ENCODE data around the gene FYB1. TPM values are rescaled to one million over a fixed set of nuclear protein-coding genes. Genes with fewer than 3 reads are reported as not detected.

FYB1 gene
- total and polyA plus RNA-seq, 2 of the 8 experiments (the other 6 are each of a cell fraction or from before 2014, with no cell fraction given), result not detected

DNA sequence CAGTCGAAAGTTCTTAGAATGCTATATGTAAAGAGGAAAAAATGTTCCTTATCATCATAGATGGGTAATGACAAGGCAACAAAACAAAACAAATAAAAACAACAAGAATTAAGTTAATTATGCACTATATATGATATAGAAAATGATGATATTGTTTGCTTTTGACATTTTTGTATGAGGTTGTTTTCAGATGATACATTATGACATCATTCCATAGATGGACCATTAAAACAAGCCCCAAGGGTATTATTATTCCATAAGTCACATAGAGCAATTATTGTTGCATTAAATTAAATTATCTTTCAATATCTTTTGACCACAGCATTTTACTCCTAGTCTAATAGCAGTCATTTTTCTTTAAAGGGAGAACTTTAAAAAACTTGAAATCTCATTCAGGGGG, 88.6 kb downstream of the FYB1 start:
- Histone ChIP-seq H2BK12ac (ENCODE audit: low read depth, low read length) (no peak overlapping the region), H3K27me3 (replicated peaks in 1 of 4; ENCODE audit: control insufficient read depth in 3 of 4, extremely low read depth in 1 of 4, insufficient read depth in 3 of 4, low read length in 3 of 4) (no peaks in the 10 kb centered on the region), H3K9me3 (ENCODE audit: insufficient read depth in 2 of 2, low read depth in 1 of 2, low read length in 1 of 2) (no peaks in the 10 kb centered on the region), H3K9ac (replicated peaks in 1 of 4; ENCODE audit: extremely low read depth in 1 of 4, low read depth in 3 of 4, low read length in 3 of 4) (no peak overlapping the region), H3K4me3 (ENCODE audit: extremely low read depth in 1 of 4, insufficient read depth in 2 of 4, low read depth in 3 of 4, low read length in 4 of 4) (no peak overlapping the region), H2BK15ac (ENCODE audit: low read length) (no peak overlapping the region), H4K5ac (ENCODE audit: insufficient read length, low read depth, low read length) (no peak overlapping the region), H4K91ac (replicated peaks; ENCODE audit: insufficient read length, low read length) (no peak overlapping the region), H3K27ac (ENCODE audit: low read depth, low read length) (no peak overlapping the region), H3K18ac (ENCODE audit: extremely low read depth, low read length) (no peak overlapping the region), H2BK120ac (replicated peaks; ENCODE audit: low read depth, low read length) (no peak overlapping the region), H3K4me1 (replicated peaks in 1 of 4; ENCODE audit: control insufficient read depth in 3 of 4, insufficient read depth in 4 of 4, low read length in 3 of 4) (no peaks in the 10 kb centered on the region), H3K4me2 (ENCODE audit: insufficient read depth in 1 of 2, low read depth in 2 of 2, low read length in 2 of 2) (no peak overlapping the region), H3K79me2 (ENCODE audit: control insufficient read depth in 1 of 2, insufficient read depth in 2 of 2, low read length in 2 of 2) (no peaks in the 10 kb centered on the region), H3K23ac (ENCODE audit: insufficient read length) (no peak overlapping the region), H2BK5ac (ENCODE audit: low read depth, low read length) (no peak overlapping the region), H3K79me1 (ENCODE audit: low read depth, low read length) (no peaks in the 10 kb centered on the region), H3K56ac (replicated peaks; ENCODE audit: insufficient read length, low read depth, low read length) (no peak overlapping the region), H3K4ac (replicated peaks; ENCODE audit: insufficient read length, low read depth, low read length) (no peak overlapping the region), H3K36me3 (ENCODE audit: control insufficient read depth in 2 of 4, insufficient read depth in 4 of 4, low read length in 3 of 4) (no peaks in the 10 kb centered on the region), H3K14ac (ENCODE audit: insufficient read length) (no peak overlapping the region), H2AFZ (ENCODE audit: low read length) (no peak overlapping the region), H2BK20ac (ENCODE audit: low read length) (no peak overlapping the region), H2AK5ac (ENCODE audit: low read depth, low read length) (no peak overlapping the region), H4K20me1 (replicated peaks in 1 of 2; ENCODE audit: control insufficient read depth in 1 of 2, insufficient read depth in 2 of 2, low read length in 2 of 2) (no peaks in the 10 kb centered on the region), H4K8ac (ENCODE audit: extremely low read depth, insufficient read depth, low read length) (no peak overlapping the region), H3K23me2 (ENCODE audit: low read depth, low read length) (no peaks in the 10 kb centered on the region)
- CTCF ChIA-PET (ENCODE audit: partially characterized antibody), result no interaction called here
- DNase-seq (ENCODE audit: low read depth in 1 of 2, low spot score in 2 of 2) (no peak), FAIRE-seq (no peak)
- 93% methylated on average over 1 of the region's 1 CpG; no CpG with 5 or more reads in 1 of the 2 experiments for WGBS, 2 experiments (ENCODE audit: extremely low coverage in 1 of 2, insufficient coverage in 1 of 2, insufficient read length in 1 of 2, insufficient replicate concordance in 2 of 2, low coverage in 1 of 2, low lambda C conversion rate in 2 of 2, missing lambda C conversion rate in 1 of 2)
- POLR2A ChIA-PET (ENCODE audit: partially characterized antibody), result no interaction called here
- TF ChIP-seq, protein P1, sequence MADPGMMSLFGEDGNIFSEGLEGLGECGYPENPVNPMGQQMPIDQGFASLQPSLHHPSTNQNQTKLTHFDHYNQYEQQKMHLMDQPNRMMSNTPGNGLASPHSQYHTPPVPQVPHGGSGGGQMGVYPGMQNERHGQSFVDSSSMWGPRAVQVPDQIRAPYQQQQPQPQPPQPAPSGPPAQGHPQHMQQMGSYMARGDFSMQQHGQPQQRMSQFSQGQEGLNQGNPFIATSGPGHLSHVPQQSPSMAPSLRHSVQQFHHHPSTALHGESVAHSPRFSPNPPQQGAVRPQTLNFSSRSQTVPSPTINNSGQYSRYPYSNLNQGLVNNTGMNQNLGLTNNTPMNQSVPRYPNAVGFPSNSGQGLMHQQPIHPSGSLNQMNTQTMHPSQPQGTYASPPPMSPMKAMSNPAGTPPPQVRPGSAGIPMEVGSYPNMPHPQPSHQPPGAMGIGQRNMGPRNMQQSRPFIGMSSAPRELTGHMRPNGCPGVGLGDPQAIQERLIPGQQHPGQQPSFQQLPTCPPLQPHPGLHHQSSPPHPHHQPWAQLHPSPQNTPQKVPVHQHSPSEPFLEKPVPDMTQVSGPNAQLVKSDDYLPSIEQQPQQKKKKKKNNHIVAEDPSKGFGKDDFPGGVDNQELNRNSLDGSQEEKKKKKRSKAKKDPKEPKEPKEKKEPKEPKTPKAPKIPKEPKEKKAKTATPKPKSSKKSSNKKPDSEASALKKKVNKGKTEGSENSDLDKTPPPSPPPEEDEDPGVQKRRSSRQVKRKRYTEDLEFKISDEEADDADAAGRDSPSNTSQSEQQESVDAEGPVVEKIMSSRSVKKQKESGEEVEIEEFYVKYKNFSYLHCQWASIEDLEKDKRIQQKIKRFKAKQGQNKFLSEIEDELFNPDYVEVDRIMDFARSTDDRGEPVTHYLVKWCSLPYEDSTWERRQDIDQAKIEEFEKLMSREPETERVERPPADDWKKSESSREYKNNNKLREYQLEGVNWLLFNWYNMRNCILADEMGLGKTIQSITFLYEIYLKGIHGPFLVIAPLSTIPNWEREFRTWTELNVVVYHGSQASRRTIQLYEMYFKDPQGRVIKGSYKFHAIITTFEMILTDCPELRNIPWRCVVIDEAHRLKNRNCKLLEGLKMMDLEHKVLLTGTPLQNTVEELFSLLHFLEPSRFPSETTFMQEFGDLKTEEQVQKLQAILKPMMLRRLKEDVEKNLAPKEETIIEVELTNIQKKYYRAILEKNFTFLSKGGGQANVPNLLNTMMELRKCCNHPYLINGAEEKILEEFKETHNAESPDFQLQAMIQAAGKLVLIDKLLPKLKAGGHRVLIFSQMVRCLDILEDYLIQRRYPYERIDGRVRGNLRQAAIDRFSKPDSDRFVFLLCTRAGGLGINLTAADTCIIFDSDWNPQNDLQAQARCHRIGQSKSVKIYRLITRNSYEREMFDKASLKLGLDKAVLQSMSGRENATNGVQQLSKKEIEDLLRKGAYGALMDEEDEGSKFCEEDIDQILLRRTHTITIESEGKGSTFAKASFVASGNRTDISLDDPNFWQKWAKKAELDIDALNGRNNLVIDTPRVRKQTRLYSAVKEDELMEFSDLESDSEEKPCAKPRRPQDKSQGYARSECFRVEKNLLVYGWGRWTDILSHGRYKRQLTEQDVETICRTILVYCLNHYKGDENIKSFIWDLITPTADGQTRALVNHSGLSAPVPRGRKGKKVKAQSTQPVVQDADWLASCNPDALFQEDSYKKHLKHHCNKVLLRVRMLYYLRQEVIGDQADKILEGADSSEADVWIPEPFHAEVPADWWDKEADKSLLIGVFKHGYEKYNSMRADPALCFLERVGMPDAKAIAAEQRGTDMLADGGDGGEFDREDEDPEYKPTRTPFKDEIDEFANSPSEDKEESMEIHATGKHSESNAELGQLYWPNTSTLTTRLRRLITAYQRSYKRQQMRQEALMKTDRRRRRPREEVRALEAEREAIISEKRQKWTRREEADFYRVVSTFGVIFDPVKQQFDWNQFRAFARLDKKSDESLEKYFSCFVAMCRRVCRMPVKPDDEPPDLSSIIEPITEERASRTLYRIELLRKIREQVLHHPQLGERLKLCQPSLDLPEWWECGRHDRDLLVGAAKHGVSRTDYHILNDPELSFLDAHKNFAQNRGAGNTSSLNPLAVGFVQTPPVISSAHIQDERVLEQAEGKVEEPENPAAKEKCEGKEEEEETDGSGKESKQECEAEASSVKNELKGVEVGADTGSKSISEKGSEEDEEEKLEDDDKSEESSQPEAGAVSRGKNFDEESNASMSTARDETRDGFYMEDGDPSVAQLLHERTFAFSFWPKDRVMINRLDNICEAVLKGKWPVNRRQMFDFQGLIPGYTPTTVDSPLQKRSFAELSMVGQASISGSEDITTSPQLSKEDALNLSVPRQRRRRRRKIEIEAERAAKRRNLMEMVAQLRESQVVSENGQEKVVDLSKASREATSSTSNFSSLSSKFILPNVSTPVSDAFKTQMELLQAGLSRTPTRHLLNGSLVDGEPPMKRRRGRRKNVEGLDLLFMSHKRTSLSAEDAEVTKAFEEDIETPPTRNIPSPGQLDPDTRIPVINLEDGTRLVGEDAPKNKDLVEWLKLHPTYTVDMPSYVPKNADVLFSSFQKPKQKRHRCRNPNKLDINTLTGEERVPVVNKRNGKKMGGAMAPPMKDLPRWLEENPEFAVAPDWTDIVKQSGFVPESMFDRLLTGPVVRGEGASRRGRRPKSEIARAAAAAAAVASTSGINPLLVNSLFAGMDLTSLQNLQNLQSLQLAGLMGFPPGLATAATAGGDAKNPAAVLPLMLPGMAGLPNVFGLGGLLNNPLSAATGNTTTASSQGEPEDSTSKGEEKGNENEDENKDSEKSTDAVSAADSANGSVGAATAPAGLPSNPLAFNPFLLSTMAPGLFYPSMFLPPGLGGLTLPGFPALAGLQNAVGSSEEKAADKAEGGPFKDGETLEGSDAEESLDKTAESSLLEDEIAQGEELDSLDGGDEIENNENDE (IDR thresholded peaks at IDR 0.05; ENCODE audit: insufficient replicate concordance, low read length), result no peak

Measured in H1 (cell line).